Erythroblast (primary cell): ENCODE measurements around the gene HSF5.
"Not testable (repeated sequence)": the region's sequence is repeated elsewhere in the genome, so short reads cannot be mapped to it uniquely, and the experiment has no call there.

Experiments used
- DNase-seq, 2 experiments: peaks; one replicate each; lab custom pipeline; 2025; lab: John Stamatoyannopoulos, UW
- GATA1 ChIP-seq: IDR thresholded peaks from 2 replicates; pipeline ENCODE4 v1.6.1; 2011; ENCODE audit warnings: low read depth, mild to moderate bottlenecking, control low read depth, low read length, moderate library complexity
- POLR2A ChIP-seq: IDR thresholded peaks from 2 replicates; pipeline ENCODE4 v1.6.1; 2011; ENCODE audit warnings: mild to moderate bottlenecking, low read length

The HSF5 gene

DNA sequence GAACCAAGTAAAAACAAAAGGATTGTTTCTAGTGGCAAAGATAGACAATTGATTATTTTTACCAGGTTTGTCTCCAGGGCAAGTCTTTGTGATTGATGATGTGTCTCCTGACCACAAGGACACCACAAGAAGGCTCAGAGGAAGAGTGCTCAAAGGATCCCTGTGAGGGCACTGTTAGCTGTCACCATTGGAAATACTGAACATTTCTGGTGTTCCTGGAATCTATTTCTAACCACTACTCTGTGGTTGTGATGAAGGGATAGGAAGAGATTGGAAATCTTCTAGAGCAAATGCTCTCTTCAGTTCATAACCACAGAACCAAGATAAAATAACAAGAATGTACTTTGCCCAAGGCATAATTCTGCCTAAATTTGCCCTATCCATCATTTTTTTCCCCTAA, 86.2 kb downstream of the HSF5 start:
- no peak for DNase-seq
- no peak for TF ChIP-seq POLR2A
- no peak for TF ChIP-seq GATA1

DNA sequence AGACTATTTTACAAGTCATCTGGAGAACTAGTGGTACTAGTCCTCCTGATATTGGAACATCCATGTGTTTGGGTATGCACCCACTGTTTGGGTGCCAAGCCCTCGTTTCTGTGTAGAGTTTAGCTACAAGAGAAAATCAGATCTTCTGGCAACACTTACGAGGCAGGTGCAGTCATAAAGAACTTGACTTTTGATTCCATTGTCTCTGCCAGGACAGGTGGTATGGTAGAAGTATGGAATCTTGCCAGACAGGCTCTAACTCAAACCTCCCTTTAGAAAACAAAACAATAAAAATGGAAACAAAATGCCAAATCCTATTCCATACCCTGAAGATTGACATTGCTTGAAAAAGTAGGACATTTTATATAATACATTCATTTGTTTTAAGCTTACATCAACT, 86.9 kb downstream of the HSF5 start:
- no peak for DNase-seq
- no peak for TF ChIP-seq POLR2A
- TF ChIP-seq GATA1, result no peak

DNA sequence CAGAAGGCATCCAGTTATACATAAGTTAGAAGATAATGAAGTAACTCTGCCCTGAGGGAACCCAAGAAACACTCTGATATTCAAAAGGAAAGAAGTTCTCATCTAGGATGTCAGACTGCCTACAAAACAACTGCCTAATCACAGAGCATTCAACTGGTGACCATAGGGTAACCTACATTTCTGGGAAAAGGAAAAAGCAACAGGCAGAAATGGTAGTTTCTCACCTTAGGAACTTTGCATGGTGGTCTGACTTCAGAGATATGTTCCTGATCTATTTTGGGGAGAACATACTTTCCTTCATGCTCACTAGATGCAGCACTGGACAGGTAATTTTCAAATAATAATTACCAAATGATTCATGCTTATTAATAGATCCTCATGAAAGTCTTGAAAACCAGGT, 87.4 kb downstream of the HSF5 start:
- no peak for DNase-seq
- TF ChIP-seq GATA1 (no peak), POLR2A (no peak)

DNA sequence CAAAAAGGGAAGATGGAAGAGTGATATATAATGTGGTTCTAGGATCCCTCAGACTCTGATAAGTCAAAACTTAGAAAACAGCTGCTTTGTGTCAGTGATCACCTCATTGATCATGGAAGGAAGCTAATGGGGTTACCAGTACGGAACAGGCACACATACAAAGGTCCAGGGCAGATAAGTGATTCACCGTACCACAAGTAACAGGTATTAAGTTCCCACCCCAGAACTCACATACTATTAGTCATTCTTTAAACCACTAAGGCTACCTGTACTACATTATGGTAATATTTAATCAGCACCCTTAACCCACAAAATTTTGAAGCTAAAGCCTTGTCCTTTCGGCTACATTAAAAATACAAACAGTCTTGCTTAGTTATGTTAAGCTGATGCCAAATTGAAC, 88.2 kb downstream of the HSF5 start:
- TF ChIP-seq POLR2A (no peak), GATA1 (no peak)
- no peak for DNase-seq

DNA sequence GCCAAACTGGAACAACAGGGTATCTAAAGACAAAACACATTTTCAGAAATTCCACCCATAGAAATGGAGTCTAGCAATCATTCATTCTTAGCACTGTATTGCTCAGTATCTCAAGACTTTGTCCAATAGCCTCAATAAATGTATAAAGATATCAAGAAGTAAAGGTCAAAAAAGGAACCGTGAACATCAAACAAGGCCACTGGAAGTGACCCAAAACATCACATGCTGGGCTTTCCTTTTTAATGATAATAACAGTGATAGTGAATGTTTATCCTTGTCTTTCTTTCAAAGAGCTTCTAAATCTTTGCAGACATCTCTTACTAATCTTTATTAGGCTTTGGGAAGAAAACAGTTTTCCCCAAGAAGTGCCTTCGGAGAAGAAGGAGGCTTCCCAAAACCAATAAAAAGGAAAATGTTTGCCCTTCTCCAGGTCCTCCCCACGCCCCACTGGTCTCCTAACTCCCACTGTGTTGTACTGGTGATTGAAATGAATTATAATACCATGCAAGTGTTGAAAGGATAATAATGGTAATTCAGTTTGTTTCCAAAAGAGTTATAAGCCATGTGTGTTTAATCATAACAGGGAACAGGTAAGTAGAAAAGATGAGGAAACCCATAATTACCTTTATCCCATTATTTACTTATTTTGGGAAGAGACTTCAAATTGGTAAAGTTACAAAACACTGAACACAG, 89.5 kb downstream of the HSF5 start:
- no peak for DNase-seq
- TF ChIP-seq POLR2A (no peak), GATA1 (no peak)

DNA sequence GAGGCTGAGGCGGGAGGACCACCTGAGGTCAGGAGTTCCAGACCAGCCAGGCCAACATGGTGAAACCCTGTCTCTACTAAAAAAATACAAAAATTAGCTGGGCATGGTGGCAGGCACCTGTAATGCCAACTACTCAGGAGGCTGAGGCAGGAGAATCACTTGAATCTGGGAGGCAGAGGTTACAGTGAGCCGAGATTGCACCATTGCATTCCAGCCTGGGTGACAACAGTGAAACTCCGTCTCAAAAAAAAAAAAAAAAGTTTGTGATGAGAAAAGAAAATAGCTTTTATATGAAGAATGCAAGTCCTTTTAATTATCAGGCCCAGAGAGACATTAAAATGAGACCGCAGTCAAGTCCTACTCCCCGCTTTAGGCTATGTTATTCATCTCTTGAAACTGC, 90.8 kb downstream of the HSF5 start:
- DNase-seq, result not testable (repeated sequence)

DNA sequence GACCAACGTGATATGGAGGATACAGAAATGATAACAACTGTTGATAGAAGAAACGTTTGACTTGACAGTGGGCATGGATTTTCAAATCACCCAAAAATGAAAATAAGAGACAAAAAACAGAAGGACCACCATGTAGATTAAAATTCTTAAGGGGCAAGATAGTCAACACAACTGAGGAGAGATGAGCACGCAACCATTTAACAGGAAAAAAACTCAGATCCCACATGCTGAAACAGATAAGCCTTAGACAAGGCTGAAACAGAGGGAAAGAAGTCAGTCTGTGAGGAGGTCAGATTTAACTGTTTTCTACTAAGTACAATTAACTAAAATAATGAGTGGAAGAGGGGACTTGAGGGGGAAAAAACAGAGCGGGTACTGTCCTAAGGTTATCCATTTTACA, 92.0 kb downstream of the HSF5 start:
- no peak for DNase-seq
- TF ChIP-seq POLR2A (no peak), GATA1 (no peak)

DNA sequence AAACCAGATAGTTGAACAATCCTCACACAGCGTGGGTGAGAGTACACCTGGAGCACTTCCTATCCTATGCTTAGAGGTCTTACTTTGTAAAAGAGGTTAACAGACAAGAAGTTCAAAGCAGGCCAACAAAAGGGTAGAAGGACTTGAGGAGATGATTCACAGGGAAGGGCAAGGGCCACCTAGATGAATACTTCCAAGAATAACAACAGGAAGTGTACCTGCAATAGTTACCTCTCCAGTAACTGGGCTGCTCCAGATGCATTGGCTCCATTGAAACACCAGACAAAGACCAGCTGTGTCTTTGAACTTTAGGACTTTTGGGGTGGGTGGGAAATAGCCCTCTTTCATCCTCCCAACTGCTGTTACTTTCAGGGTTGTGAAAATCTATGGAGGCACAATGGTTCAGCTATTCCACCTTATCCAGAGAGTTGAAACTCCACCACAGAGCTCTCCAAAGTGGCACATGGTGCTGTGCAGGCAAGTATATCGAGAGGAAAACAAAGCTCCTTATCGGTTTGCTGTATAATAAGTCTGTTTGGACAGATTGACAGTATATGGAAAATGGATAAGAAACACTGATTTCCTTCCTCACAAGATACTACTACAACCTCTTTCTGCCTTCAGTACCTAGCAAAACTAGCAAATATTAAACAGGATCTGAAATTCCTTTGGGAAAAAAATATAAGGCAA, 93.5 kb downstream of the HSF5 start:
- no peak for TF ChIP-seq GATA1
- TF ChIP-seq POLR2A, result no peak
- no peak for DNase-seq

DNA sequence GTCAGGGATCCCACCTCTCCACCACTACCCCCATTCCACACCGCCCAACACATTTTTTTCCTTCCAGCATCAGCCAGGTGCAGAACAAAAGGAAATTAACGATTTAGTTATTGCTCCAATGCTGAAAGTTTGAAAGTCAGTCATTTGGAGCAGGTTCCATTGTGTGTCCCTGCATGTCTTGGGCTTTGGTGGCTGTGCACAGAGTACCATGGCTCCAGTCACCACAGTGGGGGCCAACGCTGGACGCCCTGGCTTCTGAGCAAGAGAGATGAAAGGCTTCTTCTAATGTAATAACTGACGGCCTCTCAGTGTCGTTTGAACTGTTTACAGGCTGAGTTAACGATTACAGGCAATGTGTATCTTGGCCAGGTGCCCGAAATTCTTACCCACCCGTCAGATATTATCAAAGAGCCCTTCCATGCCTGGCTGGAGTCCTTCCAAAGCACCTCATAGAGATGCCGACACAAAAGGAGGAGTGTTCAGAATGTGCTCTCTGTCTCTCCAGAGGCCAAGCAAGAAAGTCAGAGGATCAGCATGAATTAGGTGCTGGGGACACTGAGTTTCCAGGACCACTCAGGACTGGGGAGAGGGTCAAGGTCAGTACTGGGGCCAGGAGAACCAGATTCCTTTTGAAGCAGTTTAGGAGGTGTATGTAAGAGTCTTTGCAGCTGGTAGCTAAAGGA, 96.8 kb downstream of the HSF5 start:
- peak; percentile 91 to 94 for DNase-seq
- TF ChIP-seq GATA1 (no peak), POLR2A (no peak)

DNA sequence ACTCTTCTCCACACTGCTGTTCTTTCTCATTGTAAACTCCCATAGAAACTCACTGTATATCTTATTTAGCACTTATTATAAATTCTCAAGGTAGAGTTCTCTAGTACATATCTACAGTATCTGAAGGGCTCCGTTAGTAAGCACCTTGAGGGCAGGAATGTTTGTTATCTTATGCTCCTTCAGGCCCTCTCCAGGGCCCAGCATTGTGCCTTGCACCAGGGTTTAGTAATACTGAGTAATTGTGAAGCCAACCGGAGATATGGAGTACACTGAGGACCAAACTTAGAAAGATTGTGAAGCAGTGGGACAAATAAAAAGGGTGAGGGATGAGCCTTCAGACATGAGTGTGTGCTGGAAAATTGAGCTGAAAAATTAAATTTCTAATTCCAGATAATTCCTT, 97.3 kb downstream of the HSF5 start:
- TF ChIP-seq GATA1 (no peak), POLR2A (no peak)
- DNase-seq, result peak in 1 of 2 experiments; percentile 30

DNA sequence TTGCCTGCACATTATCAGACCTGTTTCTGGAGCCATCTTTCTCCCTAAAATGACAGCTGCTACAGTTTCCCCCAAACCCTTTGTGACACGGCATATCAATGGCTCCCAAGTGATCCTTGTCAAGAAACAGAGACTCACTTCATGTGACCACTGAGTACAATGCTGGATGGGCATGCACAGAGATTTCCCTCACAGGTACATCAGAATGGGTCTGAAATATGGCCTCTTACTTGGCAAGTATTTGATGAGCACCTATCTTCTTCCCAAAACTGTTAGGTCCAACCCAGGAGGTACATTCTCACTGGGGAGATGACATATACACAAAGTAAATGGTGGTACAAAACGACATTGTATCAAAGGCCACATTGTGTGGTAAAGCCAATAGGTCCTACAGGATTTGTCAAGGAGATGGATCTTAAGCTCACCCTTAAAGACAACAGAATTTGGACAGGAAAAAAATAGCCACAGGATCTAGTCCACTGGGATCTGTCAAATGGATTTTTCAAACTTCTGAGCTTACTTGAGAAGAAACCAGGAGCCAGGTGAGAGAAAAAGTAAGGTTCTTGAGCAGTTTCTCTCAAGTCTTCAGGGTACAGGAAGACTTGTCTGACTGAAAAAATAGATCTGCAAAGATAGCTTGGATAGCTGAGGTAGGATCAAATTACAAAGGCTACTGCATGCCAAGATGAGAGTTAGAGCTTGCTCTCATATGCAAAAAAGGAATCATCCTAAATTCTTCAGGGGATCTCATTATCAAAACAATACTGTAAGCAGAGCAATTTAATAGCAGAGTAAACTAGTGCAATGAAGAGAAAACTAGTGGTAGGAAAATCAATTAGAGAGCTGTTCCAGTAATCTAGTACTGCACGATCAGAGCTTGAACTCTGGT, 99.7 kb downstream of the HSF5 start:
- no peak for DNase-seq
- TF ChIP-seq GATA1 (no peak), POLR2A (no peak)

DNA sequence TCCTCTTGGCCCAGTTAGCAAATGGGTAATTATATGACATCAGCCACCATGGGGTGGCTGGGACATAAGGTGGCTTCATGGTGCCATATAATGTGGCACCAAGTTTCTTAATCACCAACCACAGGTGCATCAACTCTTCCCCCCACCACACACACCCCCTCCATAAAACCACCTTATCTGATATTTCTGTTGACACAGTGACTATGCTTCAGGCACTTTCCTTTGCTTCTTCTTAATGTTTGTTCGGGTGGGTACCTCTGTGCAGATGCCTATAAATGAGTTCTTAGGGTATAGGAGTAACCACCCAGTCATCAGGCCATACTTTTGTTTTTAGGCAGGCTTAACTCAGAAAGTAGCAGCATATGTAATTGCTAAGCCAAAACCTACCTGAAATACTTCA, 100.4 kb downstream of the HSF5 start:
- peak in 1 of 2 experiments; percentile 49 for DNase-seq

DNA sequence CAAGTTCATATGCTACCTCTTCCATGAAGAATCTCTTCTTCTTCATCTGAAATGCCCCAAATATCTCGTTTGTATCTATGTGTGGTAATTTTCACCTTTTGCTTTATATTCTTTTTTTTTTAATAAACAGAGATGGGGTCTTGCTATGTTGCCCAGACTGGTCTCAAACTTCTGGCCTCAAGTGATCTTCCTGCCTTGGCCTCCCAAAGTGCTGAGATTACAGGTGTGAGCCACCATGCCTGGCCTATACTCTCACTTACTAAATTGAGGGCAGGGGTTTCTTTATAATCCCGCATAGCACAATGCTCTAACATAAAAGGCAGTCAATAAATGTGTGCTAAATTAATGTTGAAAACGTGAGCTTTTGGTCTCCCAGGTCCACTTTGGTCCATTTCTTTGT, 101.5 kb downstream of the HSF5 start:
- DNase-seq, result no peak
- TF ChIP-seq GATA1 (no peak), POLR2A (no peak)

More for the DNA sequence above, 100.4 kb downstream of the HSF5 start:
- TF ChIP-seq POLR2A (no peak), GATA1 (no peak)

DNA sequence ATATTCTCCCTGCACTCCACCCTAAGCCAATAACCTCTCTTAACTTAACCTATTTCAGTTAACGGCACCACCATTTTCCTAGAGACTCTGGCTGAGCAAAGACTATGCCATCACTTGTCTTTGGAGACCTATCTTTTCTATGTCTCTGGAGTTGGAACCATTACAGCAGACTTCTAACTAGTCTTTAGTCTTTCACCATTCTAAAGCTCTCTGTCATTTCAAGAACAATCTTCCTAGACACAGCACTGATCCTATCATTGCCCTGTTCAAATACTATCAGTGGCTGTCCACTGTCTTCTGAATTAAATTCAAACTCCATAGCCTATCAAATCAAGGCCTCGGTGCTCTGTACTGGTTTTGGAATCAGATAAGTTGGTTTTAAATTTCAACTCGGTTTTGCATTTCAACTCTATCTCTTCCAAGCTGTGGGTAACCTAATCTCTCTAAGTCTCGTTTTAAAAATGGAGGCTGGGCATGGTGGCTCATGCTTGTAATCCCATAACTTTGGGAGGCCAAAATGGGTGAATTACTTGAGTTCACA, 102.8 kb downstream of the HSF5 start:
- DNase-seq, result no peak
- no peak for TF ChIP-seq POLR2A
- no peak for TF ChIP-seq GATA1
